HS-5 (cell line): ENCODE data around the gene DSTYK.
"Not testable (repeated sequence)": the region's sequence is repeated elsewhere in the genome, so short reads cannot be mapped to it uniquely, and the experiment has no call there.

ENCODE experiments used
- DNase-seq: peaks from one replicate; pipeline ENCODE4 v3.0.0-alpha.2; 2012; ENCODE audit warnings: low read depth

The DSTYK gene

GRCh38 chr1:205170532-205171269 lies 40.8 kb downstream of the DSTYK start:
- no peak for DNase-seq

GRCh38 chr1:205169248-205169647 lies 42.3 kb downstream of the DSTYK start:
- DNase-seq, result no peak

- DNase-seq, result no peak
Observed at GRCh38 chr1:205168291-205168690, 43.2 kb downstream of the DSTYK start.

- no peak for DNase-seq
Observed at GRCh38 chr1:205162301-205162700, 49.2 kb downstream of the DSTYK start.

GRCh38 chr1:205161076-205161475 lies 50.4 kb downstream of the DSTYK start:
- DNase-seq, result no peak

GRCh38 chr1:205158048-205158616 lies 53.4 kb downstream of the DSTYK start:
- no peak for DNase-seq

GRCh38 chr1:205155665-205156377 lies 55.7 kb downstream of the DSTYK start:
- DNase-seq, result not testable (repeated sequence)

GRCh38 chr1:205152505-205152904 lies 59.0 kb downstream of the DSTYK start:
- no peak for DNase-seq

GRCh38 chr1:205150651-205151428 lies 60.7 kb downstream of the DSTYK start:
- DNase-seq, result no peak

GRCh38 chr1:205147191-205147835 lies 64.2 kb downstream of the DSTYK start:
- DNase-seq, result peak; percentile 72

GRCh38 chr1:205144751-205145150 lies 66.8 kb downstream of the DSTYK start:
- peak; percentile 53 for DNase-seq

- no peak for DNase-seq
Observed at GRCh38 chr1:205144046-205144720, 67.3 kb downstream of the DSTYK start.

GRCh38 chr1:205142102-205142469 lies 69.4 kb downstream of the DSTYK start:
- DNase-seq, result no peak

GRCh38 chr1:205141236-205142101 lies 70.0 kb downstream of the DSTYK start:
- DNase-seq, result peak; percentile 47

- no peak for DNase-seq
Observed at GRCh38 chr1:205140113-205140512, 71.4 kb downstream of the DSTYK start.

GRCh38 chr1:205137901-205138300 lies 73.6 kb downstream of the DSTYK start:
- no peak for DNase-seq

- no peak for DNase-seq
Observed at GRCh38 chr1:205133287-205133686, 78.2 kb downstream of the DSTYK start.

GRCh38 chr1:205129447-205130029 lies 82.0 kb downstream of the DSTYK start:
- no peak for DNase-seq

- DNase-seq, result no peak
Observed at GRCh38 chr1:205128050-205128449, 83.5 kb downstream of the DSTYK start.

- DNase-seq, result no peak
Observed at GRCh38 chr1:205127646-205128045, 83.9 kb downstream of the DSTYK start.
